Right renal pelvis (tissue), 4 donors: Measurements from ENCODE around the gene TUBB1. TPM values are rescaled to one million over a fixed set of nuclear protein-coding genes. Genes with fewer than 3 reads are reported as not detected.
A peak's percentile ranks its signal among the peaks of the same experiment; 100 is the strongest.
"Not testable (repeated sequence)": the region's sequence is repeated elsewhere in the genome, so short reads cannot be mapped to it uniquely, and the experiment has no call there.

Source experiments
- DNase-seq, 4 donors: peaks; one replicate each; pipeline ENCODE4 v3.0.0-alpha.2; 2013; ENCODE audit warnings: low read depth in 4 of 4, low spot score in 3 of 4, missing footprints in 1 of 4
- polyA plus RNA-seq, 4 donors: library from polyadenylated mRNA; unstranded; fragments of 120-200 nt; gene quantifications; one replicate each; pipeline ENCODE4 v1.2.1, GENCODE V29; 2013; ENCODE audit not compliant: insufficient read length in 4 of 4

TUBB1 gene
- polyA plus RNA-seq, 4 donors: 1.8 to 5.4 (median 2.5) TPM

DNA sequence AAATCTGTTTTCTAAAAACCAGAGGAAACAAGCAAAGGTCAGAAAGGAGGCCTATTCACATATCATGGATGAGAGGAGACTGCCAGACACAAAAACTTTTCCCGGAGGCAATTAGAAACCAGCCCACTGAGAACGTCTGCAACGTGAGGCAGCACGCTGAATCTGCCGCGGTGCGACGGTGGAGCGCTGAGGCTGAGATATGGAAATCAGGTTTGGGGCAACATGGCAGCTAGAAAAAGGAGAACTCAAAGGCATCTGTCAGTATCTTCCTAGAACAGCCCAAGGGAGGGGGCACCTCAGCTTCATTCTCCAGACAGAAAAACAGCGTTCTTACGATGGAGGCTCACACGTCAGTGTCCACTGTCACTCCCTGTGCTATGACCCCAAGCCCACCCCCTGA is 18.2 kb downstream of the TUBB1 start:
- no peak for DNase-seq

GRCh38 chr20:59039233-59039632 is 20.0 kb downstream of the TUBB1 start:
- no peak for DNase-seq

GRCh38 chr20:59040667-59041066 is 21.4 kb downstream of the TUBB1 start:
- no peak for DNase-seq

DNA sequence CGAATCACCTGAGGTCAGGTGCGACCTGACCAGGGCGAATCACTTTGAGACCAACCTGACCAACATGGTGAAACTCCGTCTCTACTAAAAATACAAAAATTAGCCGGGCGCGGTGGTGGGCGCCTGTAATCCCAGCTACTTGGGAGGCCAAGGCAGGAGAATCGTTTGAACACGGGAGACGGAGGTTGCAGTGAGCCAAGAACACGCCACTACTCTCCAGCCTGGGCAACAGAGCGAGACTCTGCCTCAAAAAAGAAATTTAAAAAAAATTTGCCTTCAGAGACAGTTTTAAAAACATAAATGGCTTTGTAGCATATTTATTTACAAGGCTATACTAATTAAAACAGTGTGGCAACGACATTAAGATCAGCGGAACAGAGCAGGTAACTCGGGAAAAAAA is 22.3 kb downstream of the TUBB1 start:
- not testable (repeated sequence) for DNase-seq

DNA sequence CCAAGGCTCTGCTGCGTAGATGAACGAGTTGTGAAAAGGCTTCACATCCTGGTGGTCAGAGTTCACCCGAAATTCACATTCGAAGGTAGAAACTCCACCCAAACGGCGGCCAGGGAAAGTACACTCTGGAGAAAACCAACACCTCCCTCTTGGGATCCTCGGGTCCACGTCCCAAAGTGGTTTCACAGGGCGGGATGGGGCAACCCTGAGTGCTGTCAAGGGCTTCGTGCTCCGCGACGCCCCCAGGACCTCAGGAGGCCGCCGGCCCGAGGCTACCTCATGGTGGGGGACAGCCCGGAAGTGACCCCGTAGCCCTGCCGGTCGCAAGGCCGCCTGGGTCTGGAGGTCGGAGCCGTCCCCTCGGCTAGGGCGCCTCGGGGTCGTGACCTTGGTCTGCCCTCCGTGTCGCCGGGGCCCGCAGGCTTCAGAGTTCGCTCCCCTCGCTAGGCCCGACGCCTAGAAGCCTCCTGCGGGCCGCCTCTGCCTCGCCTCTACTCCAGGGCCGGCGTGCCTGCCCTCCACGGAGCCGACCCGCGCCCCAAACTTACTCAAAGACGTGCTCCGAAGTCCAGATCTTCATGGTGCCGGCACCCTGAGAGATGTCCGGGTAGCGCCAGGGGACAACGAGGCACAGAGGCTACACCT is 23.0 kb downstream of the TUBB1 start, which contains the start of gene PRELID3B:
PRELID3B (minus strand) TSS at position 636 of the 645 bp plus-strand sequence; CDS start at position 580, 56 bp downstream.
- no peak for DNase-seq

- peak; percentile 79 to 86 (median 82) for DNase-seq
Measured at GRCh38 chr20:59042796-59043631, 23.8 kb downstream of the TUBB1 start.

- no peak for DNase-seq
Measured at GRCh38 chr20:59043698-59044097, 24.5 kb downstream of the TUBB1 start.

GRCh38 chr20:59044295-59044694 is 25.1 kb downstream of the TUBB1 start:
- no peak for DNase-seq

DNA sequence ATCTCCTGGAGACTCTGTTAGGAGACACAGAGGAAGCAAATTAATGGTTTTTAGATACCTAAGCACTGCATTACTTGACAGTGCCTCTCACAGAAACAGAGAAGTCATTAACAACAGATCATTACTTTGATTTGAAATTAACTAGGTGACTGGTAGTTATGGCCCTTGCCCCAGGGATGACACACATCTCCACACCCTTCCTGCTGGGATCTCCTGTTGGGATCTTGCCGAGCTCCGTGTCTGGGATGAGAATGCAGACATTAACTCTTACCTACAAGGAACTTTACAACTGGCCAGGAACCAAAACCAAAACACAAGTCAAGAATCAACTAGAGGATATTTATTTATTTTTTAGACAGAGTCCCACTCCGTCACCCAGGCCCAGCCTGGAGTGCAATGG is 25.6 kb downstream of the TUBB1 start:
- no peak for DNase-seq

DNA sequence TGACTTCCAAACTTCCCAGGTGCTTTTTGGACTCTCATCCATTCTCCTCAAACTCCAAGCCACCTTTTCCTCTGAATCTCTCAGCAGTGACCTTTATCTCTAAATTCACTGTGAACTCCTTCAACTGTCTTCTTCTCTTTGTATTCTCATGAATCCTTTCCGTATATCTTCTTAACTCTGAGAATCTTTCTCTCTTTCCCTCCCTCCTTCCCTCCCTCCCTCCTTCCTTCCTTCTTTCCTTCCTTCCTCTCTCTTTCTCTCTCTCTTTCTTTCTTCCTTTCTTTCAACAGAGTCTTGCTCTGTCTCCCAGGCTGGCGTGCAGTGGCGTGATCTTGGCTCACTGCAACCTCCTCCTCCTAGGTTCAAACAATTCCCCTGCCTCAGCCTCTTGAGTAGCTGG is 27.6 kb downstream of the TUBB1 start:
- no peak for DNase-seq

DNA sequence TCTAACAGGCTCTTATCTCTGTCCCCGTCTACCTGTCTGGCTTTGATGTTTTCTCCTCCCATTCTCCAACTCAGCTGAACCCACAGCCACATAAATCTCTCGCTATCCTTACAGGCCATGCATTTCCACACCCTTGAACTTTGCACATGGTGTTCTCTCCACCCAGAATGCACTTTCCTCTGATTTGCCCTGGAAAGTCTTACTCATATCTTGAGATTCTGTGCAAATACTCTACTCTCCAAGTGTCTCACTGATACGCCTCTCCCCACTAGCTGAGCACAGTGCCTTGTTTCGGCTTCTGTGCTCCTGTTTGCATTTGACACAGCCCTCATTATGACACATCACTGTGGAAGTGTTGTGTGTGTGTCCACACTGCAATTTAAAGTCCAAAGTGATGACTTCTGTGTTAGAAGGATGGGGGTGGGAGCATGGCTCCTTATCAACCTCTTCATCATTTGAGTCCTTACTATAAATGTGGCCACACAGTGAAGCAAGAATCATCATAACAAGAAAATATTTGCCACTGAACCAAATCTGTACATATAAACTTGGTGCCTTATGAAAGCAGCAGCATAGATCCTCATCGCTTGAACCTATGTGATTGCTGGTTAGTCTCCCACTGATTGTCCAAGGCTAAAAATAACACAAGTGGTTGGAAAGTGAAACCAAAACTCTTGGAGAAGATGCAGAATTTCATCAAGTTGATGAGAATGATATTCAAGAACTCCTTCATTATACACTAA is 28.9 kb downstream of the TUBB1 start:
- DNase-seq: no peak

DNA sequence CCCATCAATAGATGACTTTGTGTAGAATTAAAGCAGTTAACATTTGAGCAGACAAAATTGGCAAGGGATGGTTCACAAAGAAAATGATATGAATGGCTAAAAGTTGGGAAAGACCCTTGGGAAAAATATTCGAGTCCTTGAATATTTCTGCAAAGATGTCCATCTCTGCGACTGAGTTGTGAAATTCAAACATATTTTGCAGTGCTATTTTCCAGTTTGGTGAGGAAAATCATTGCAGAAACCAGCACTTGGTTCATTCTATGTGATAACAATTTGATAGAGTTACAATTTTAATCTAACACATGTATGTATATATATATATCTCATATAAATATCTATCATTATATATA is 29.4 kb downstream of the TUBB1 start:
- no peak for DNase-seq

- DNase-seq: no peak
Measured at GRCh38 chr20:59050437-59050836, 31.2 kb downstream of the TUBB1 start.

DNA sequence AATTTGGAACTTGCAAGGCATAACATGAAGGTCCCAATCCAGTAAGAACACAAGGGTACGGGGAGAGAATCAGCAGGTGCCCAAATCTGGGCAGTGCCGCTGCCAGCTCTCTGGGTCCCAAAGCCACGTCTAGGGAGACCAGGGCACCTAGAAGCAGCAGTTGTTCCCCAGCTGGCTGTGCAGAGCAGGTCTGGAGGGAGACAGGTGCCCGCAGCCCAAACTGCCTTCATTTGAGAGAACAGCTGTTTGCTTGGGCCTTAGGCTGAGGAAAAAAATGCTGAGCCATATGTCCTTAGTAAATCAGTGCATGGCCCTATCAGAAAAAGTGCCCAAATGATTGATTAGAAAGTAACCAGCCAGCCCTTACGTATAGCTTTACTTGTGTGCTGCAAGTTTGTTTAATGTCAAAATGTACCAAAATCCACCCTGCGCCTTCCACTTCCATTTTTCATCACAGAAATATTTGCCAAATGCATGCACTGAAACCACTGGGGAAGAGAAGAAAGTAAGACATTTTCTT is 32.5 kb downstream of the TUBB1 start:
- no peak for DNase-seq

- no peak for DNase-seq
Measured at GRCh38 chr20:59055302-59055701, 36.1 kb downstream of the TUBB1 start.

DNA sequence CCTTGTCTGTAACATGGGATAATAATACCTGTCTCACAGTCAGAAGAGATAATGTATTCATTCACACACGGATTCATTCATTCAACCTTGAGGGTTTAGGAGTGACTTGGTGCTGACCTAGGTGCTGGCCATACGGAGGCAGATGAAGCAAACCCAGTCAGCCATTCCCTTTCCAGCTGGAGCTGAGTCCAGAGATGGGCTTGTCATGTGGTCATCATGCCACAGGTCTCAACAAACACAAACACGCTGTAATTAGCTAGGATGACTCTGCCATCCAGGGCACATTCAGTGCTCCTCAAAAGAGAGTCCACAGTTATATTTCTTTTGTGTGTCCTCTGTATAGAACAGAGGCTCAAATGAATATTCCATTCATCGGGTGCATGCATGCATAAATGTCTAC is 42.9 kb downstream of the TUBB1 start:
- no peak for DNase-seq

GRCh38 chr20:59063358-59064213 is 44.4 kb downstream of the TUBB1 start:
- no peak for DNase-seq

DNA sequence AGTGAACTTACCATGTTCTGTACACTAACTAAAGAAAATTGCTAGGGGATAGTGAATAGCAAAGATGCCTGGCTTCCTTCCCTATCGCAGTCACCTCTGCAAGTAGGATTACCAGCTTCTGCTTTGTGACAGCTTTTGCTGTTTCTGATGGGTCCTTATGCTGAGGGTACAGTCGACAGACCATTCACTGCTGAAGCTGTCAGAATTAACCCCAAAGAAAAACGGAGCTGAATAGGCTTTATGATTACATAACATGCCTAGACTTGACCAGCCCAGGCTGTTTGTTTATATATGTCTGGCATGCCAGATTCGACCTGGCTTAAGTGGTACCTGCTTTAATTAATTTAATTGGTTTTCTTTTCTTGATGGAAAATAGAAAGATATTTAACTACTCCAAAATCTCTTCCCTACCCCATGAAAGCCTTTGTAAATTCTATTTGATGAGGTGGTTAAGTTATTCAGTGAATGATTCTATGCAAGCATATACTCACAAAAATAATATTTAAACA is 45.0 kb downstream of the TUBB1 start:
- no peak for DNase-seq

GRCh38 chr20:59068534-59068933 is 49.3 kb downstream of the TUBB1 start:
- no peak for DNase-seq

- DNase-seq: no peak
Measured at GRCh38 chr20:59069026-59069425, 49.8 kb downstream of the TUBB1 start.
